Loucy (cell line): ENCODE data around the gene TGM3.

Source experiments
- CTCF ChIP-seq: fragments of 200-600 bp; sonication (generic); conservative IDR thresholded peaks from 2 replicates; pipeline ENCODE4 v1.5.1; 2014; ENCODE audit warnings: mild to moderate bottlenecking, antibody characterized with exemption, low read length
- EZH2phosphoT487 ChIP-seq: fragments of 200-600 bp; IDR thresholded peaks from 2 replicates; pipeline ENCODE4 v1.6.1; 2018; ENCODE audit warnings: antibody characterized with exemption, mild to moderate bottlenecking, moderate library complexity, borderline replicate concordance

- TF ChIP-seq CTCF: no peak
- TF ChIP-seq EZH2phosphoT487: peak; percentile 63; the same call in 1 of the 2 replicates
Observed at GRCh38 chr20:2379511-2380229, 83.9 kb downstream of the TGM3 start.
